GM19043 (cell line): Measurements from ENCODE around the gene GALR2.

Experiments used
- ATAC-seq: cut with Tn5 transposase; IDR thresholded peaks from one replicate; pipeline ENCODE4 v1.9.1; 2021; ENCODE audit warnings: low read depth; ENCODE audit not compliant: unreplicated experiment

Gene GALR2

GRCh38 chr17:76078860-76079534 is 4.4 kb downstream of the GALR2 start, which contains the start of gene ZACN:
Gene ZACN, plus strand, starts transcription at chr17:76079182. Its CDS starts 83 bp downstream, at chr17:76079265.
- no peak for ATAC-seq

GRCh38 chr17:76079535-76079955 is 5.0 kb downstream of the GALR2 start:
- ATAC-seq, result no peak

- no peak for ATAC-seq
These were observed 5.6 kb downstream of the GALR2 start for GRCh38 chr17:76079956-76080767.

GRCh38 chr17:76080768-76081287 is 6.2 kb downstream of the GALR2 start:
- ATAC-seq, result no peak

GRCh38 chr17:76081295-76082210 is 7.0 kb downstream of the GALR2 start:
- no peak for ATAC-seq

GRCh38 chr17:76082326-76083251 is 8.0 kb downstream of the GALR2 start:
- no peak for ATAC-seq

- ATAC-seq, result no peak
These were observed 9.1 kb downstream of the GALR2 start for GRCh38 chr17:76083536-76084182.

GRCh38 chr17:76085066-76085730 is 10.6 kb downstream of the GALR2 start:
- ATAC-seq, result no peak

- ATAC-seq, result no peak
These were observed 11.3 kb downstream of the GALR2 start for GRCh38 chr17:76085731-76086366.

- ATAC-seq, result no peak
These were observed 11.8 kb downstream of the GALR2 start for GRCh38 chr17:76086384-76086783.

GRCh38 chr17:76087531-76087930 is 12.9 kb downstream of the GALR2 start:
- no peak for ATAC-seq

GRCh38 chr17:76088041-76088867 is 13.7 kb downstream of the GALR2 start:
- no peak for ATAC-seq

GRCh38 chr17:76088868-76089576 is 14.4 kb downstream of the GALR2 start:
- ATAC-seq, result no peak

- no peak for ATAC-seq
These were observed 15.3 kb downstream of the GALR2 start for GRCh38 chr17:76089680-76090516.

- ATAC-seq, result no peak
These were observed 16.0 kb downstream of the GALR2 start for GRCh38 chr17:76090517-76091129.
